Coronary artery (tissue), 2 donors: ENCODE measurements around the gene FRMD4A.

Experiments used
- DNase-seq: peaks from one replicate; pipeline ENCODE4 v3.0.0-alpha.2; 2017; ENCODE audit warnings: low spot score
- H3K27ac ChIP-seq, 2 donors: fragments of 200-600 bp; sonication (generic); one replicate each; pipeline ENCODE4 v1.5.1; 2016 to 2019
- H3K4me3 ChIP-seq: fragments of 200-600 bp; sonication (generic); 2 replicates; pipeline ENCODE4 v1.5.1; 2016; ENCODE audit warnings: mild to moderate bottlenecking, moderate library complexity
- TF ChIP-seq, protein P1 (sequence below): fragments of 200-600 bp; sonication (generic); IDR thresholded peaks from one replicate; pipeline ENCODE4 v1.5.1; 2019; ENCODE audit warnings: antibody characterized with exemption

Gene FRMD4A

DNA sequence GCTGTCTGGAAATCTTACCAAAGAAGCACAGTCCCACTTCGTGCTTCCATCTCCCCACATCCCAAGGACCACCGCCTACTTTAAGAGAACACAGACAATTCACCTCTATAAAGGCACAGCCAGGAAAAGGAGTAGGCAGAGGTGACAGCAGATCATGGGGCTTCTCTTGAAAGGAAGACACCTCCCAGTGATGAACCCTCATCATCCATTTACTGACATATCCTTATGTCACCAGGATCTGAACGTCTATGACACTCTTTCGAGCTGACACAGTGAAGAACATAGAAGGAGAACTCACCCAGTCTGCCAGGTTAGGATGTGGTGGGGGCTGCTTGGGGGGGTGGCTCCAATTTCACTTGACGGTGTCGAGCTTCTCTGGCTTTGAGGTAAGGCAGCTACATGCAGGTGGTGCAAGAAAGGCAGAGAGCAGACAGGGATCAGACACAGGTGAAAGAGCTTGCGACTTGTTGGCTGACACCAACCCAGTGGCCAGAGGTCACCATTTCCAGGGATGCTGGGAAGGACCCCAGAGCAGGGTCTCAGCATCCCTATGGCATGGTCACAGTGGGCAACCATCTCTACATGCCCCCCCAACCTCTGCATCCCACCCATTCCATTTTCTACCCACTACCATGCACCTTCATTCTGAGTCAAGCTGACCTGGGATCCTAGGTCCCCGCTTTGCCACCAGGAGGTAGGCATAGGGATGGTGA lies 676.5 kb downstream of the FRMD4A start:
- TF ChIP-seq, protein P1, sequence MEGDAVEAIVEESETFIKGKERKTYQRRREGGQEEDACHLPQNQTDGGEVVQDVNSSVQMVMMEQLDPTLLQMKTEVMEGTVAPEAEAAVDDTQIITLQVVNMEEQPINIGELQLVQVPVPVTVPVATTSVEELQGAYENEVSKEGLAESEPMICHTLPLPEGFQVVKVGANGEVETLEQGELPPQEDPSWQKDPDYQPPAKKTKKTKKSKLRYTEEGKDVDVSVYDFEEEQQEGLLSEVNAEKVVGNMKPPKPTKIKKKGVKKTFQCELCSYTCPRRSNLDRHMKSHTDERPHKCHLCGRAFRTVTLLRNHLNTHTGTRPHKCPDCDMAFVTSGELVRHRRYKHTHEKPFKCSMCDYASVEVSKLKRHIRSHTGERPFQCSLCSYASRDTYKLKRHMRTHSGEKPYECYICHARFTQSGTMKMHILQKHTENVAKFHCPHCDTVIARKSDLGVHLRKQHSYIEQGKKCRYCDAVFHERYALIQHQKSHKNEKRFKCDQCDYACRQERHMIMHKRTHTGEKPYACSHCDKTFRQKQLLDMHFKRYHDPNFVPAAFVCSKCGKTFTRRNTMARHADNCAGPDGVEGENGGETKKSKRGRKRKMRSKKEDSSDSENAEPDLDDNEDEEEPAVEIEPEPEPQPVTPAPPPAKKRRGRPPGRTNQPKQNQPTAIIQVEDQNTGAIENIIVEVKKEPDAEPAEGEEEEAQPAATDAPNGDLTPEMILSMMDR: no peak
- no peak for DNase-seq
- H3K4me3 ChIP-seq: no peak overlapping the region
- no peak overlapping the region for H3K27ac ChIP-seq

- Histone ChIP-seq H3K4me3 (no peak overlapping the region), H3K27ac (no peak overlapping the region)
- peak; percentile 67 for DNase-seq
- TF ChIP-seq, protein P1: no peak
These were observed 677.9 kb downstream of the FRMD4A start for GRCh38 chr10:13652860-13653259.

DNA sequence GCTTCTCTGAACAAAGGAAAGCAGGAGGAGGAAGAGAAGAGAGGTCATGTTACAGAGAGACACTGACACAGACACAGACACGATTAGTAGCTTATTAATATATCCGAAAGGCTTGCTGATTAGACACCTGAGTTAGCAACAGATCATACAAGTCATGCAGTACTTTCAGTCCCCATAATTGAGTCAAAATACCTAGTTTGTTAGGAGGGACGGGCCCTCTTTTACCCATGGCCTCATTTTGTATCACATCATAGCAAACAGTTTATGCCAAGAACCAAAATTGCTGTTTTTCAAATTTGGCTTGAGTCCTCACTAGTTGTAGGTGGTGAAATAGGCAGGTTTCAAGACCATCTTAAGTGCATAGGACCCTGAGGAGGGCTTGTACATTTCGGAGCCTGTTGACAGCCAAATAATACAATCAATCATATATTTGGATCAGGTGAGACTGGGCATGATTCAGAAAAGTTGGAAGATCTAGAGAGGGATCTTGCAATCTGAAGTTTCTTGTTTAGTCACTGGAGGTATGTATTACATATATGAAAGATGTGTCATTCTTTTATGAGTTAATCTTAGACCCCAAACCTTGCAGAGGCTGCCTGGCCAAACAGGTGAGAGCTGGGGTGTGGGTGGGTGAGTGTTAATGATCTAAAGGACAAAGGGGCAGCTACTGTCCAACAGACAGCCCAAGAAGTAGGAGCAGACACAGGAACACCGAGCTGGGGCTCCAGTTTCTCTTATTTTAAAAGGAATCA lies 678.6 kb downstream of the FRMD4A start:
- Histone ChIP-seq H3K27ac (no peak overlapping the region), H3K4me3 (no peak overlapping the region)
- DNase-seq: no peak
- TF ChIP-seq, protein P1: no peak

GRCh38 chr10:13650961-13651360 lies 679.8 kb downstream of the FRMD4A start:
- TF ChIP-seq, protein P1: no peak
- DNase-seq: no peak
- Histone ChIP-seq H3K4me3 (no peak overlapping the region), H3K27ac (no peak overlapping the region)

DNA sequence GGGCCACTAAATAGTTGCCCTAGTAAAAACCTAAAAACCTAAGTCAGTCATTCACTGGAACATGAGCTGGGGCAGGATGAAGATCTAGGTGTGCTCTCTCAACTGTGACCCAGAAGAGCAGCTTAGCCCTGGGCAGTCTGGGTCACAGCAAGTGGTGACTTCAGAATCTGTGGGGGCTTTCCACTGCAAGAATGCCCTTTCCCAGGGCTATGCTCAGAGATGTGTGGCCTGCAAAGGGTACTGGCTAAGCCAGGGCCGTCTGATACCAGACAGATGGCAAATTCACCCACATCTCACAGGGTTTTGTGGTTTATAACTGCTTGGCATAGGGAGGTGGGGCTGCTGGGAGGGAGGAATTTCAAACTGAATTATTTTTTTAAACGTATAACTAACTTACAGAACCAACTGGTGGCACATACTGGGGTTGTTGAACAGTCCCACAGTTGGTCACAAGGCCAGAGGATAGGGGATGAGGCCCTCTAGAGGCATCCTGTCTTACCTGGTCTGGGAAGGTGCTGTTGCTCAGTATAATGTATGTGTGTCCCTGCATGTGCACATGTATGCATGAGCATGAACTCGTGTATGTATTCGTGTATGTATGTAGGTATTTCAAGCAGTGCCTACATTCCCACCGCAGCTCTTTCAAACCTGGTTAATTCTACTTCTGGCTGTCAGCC lies 680.7 kb downstream of the FRMD4A start:
- no peak for DNase-seq
- TF ChIP-seq, protein P1: no peak
- Histone ChIP-seq H3K27ac (no peak overlapping the region), H3K4me3 (no peak overlapping the region)

- DNase-seq: no peak
- Histone ChIP-seq H3K27ac (no peak overlapping the region), H3K4me3 (no peak overlapping the region)
- TF ChIP-seq, protein P1: no peak
These were observed 682.3 kb downstream of the FRMD4A start for GRCh38 chr10:13648425-13648824.
